ENCODE results near the gene KANSL1. TPM values are rescaled to one million over a fixed set of nuclear protein-coding genes. Genes with fewer than 3 reads are reported as not detected.
"Not testable (repeated sequence)": the region's sequence is repeated elsewhere in the genome, so short reads cannot be mapped to it uniquely, and the experiment has no call there.

The KANSL1 gene
- total RNA-seq, 2 donors from 2014 or later: 137 to 144 TPM

- WGBS, 2 experiments (ENCODE audit: insufficient coverage in 1 of 2, insufficient read length in 1 of 2): 92 to 94% methylated on average over 2 to 6 of the region's 6 CpGs
- H3K36me3 ChIP-seq (ENCODE audit: control insufficient read depth, insufficient read depth, low read length): no peaks in the 10 kb centered on the region
- H3K4me3 ChIP-seq (ENCODE audit: low read length): no peak overlapping the region
- no peak overlapping the region for H3K27ac ChIP-seq (ENCODE audit: low read depth, low read length)
- no peaks in the 10 kb centered on the region for H3K27me3 ChIP-seq (ENCODE audit: control insufficient read depth, insufficient read depth, low read length, poor library complexity, severe bottlenecking)
- Mint-ChIP-seq H3K36me3 (ENCODE audit: low read depth) (peaks cover 2% of the 10 kb centered on the region), H3K9me3 (no peaks in the 10 kb centered on the region), H3K27ac (no peak overlapping the region), H3K4me1 (peaks cover 36% of the 10 kb centered on the region), H3K27me3 (ENCODE audit: insufficient read depth) (no peaks in the 10 kb centered on the region), H3K4me3 (no peak overlapping the region)
- no peaks in the 10 kb centered on the region for H3K9me3 ChIP-seq (ENCODE audit: control insufficient read depth, low read length)
- H3K9ac ChIP-seq (ENCODE audit: extremely low read depth, low read length, poor library complexity, severe bottlenecking): no peak overlapping the region
- TF ChIP-seq, protein P1, sequence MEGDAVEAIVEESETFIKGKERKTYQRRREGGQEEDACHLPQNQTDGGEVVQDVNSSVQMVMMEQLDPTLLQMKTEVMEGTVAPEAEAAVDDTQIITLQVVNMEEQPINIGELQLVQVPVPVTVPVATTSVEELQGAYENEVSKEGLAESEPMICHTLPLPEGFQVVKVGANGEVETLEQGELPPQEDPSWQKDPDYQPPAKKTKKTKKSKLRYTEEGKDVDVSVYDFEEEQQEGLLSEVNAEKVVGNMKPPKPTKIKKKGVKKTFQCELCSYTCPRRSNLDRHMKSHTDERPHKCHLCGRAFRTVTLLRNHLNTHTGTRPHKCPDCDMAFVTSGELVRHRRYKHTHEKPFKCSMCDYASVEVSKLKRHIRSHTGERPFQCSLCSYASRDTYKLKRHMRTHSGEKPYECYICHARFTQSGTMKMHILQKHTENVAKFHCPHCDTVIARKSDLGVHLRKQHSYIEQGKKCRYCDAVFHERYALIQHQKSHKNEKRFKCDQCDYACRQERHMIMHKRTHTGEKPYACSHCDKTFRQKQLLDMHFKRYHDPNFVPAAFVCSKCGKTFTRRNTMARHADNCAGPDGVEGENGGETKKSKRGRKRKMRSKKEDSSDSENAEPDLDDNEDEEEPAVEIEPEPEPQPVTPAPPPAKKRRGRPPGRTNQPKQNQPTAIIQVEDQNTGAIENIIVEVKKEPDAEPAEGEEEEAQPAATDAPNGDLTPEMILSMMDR (conservative IDR thresholded peaks at IDR 0.05): no peak
- DNase-seq: no peak
- H3K4me1 ChIP-seq (ENCODE audit: control insufficient read depth, insufficient read depth, low read length): peaks cover 4% of the 10 kb centered on the region
Observed at GRCh38 chr17:46115699-46116098, 77.5 kb downstream of the KANSL1 start.

DNA sequence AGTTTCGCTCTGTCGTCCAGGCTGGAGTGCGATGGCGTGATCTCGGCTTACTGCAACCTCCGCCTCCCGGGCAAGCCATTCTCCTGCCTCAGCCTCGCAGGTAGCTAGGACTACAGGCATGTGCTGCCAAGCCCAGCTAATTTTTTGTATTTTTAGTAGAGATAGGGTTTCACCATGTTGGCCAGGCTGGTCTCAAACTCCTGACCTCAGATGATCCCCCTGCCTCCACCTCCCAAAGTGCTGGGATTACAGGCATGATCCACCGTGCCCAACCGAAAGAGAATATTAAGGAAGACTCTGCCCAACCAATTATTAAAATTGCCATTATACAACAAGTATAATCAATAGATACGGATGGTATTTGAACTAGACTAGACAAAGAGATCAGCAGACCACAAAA is 82.0 kb downstream of the KANSL1 start:
- H3K9ac ChIP-seq (ENCODE audit: extremely low read depth, low read length, poor library complexity, severe bottlenecking); H3K9me3 ChIP-seq (ENCODE audit: control insufficient read depth, low read length); H3K4me3 Mint-ChIP-seq; H3K27me3 Mint-ChIP-seq (ENCODE audit: insufficient read depth); H3K4me3 ChIP-seq (ENCODE audit: low read length); H3K27me3 ChIP-seq (ENCODE audit: control insufficient read depth, insufficient read depth, low read length, poor library complexity, severe bottlenecking); DNase-seq; H3K27ac Mint-ChIP-seq; H3K9me3 Mint-ChIP-seq; H3K36me3 Mint-ChIP-seq (ENCODE audit: low read depth); H3K4me1 ChIP-seq (ENCODE audit: control insufficient read depth, insufficient read depth, low read length); H3K27ac ChIP-seq (ENCODE audit: low read depth, low read length); H3K36me3 ChIP-seq (ENCODE audit: control insufficient read depth, insufficient read depth, low read length): not testable (repeated sequence)
- 95 to 96% methylated on average over 7 to 11 of the region's 11 CpGs for WGBS, 2 experiments (ENCODE audit: insufficient coverage in 1 of 2, insufficient read length in 1 of 2)
- peaks cover 44% of the 10 kb centered on the region for H3K4me1 Mint-ChIP-seq

DNA sequence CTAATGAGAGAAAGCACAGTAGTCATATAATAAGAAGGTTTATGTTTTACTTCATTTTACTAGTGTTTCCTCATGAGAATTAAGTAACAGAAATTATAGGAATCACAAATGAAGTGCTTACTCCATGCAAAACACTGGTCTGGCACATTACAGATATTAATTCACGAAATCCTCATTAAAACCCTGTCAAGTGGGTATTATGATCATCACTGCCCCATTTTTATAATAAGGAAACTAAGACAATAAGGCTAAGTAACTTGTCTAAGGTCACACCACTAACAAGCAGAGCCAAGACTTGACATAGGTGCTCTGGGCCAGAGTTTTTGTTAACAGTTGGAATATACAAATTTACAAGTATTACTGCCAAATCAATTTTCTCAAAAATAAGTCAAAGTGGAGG is 83.0 kb downstream of the KANSL1 start:
- Mint-ChIP-seq H3K9me3 (no peaks in the 10 kb centered on the region), H3K36me3 (ENCODE audit: low read depth) (peaks cover 5% of the 10 kb centered on the region), H3K27me3 (ENCODE audit: insufficient read depth) (no peaks in the 10 kb centered on the region), H3K4me3 (no peak overlapping the region), H3K27ac (no peak overlapping the region), H3K4me1 (peaks cover 39% of the 10 kb centered on the region)
- Histone ChIP-seq H3K9me3 (ENCODE audit: control insufficient read depth, low read length) (no peaks in the 10 kb centered on the region), H3K9ac (ENCODE audit: extremely low read depth, low read length, poor library complexity, severe bottlenecking) (no peak overlapping the region), H3K4me3 (ENCODE audit: low read length) (no peak overlapping the region), H3K27ac (ENCODE audit: low read depth, low read length) (no peak overlapping the region), H3K36me3 (ENCODE audit: control insufficient read depth, insufficient read depth, low read length) (peaks cover 4% of the 10 kb centered on the region), H3K27me3 (ENCODE audit: control insufficient read depth, insufficient read depth, low read length, poor library complexity, severe bottlenecking) (no peaks in the 10 kb centered on the region), H3K4me1 (ENCODE audit: control insufficient read depth, insufficient read depth, low read length) (peaks cover 6% of the 10 kb centered on the region)
- TF ChIP-seq, protein P1 (conservative IDR thresholded peaks at IDR 0.05): no peak
- WGBS, 2 experiments (ENCODE audit: insufficient coverage in 1 of 2, insufficient read length in 1 of 2): 86 to 100% methylated on average over 1 of the region's 1 CpG
- DNase-seq: no peak

DNA sequence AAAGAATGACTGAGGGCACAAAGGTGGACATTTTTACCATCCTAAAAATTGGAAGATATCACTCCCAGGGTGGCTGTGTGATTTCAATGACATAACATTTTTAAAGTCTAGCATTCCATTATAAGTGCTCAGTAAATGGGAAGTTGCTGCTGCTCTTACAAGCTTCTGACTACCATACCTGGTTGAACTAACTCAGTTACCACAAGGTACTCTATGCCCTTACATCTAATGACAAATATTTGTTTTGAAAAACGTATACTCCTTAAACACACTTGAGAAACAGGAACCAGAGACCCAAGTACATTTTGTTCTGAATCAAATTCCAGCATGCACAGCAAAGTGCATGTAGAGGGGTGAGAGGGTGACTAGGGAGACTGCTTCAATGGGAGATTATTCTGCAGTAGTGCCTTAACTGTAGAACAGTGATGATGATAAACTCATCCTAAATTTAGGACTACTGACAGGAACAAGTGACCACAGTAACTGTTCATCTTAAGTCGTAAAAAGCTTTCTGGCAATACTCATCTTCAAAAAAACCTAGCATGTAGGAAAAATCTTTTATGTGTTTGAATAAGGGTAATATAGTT is 83.5 kb downstream of the KANSL1 start:
- Histone ChIP-seq H3K4me3 (ENCODE audit: low read length) (no peak overlapping the region), H3K36me3 (ENCODE audit: control insufficient read depth, insufficient read depth, low read length) (peaks cover 5% of the 10 kb centered on the region), H3K4me1 (ENCODE audit: control insufficient read depth, insufficient read depth, low read length) (peaks cover 6% of the 10 kb centered on the region), H3K27ac (ENCODE audit: low read depth, low read length) (no peak overlapping the region), H3K9me3 (ENCODE audit: control insufficient read depth, low read length) (no peaks in the 10 kb centered on the region), H3K9ac (ENCODE audit: extremely low read depth, low read length, poor library complexity, severe bottlenecking) (no peak overlapping the region), H3K27me3 (ENCODE audit: control insufficient read depth, insufficient read depth, low read length, poor library complexity, severe bottlenecking) (no peaks in the 10 kb centered on the region)
- H3K4me3 Mint-ChIP-seq: no peak overlapping the region
- peaks cover 39% of the 10 kb centered on the region for H3K4me1 Mint-ChIP-seq
- no peak overlapping the region for H3K27ac Mint-ChIP-seq
- H3K9me3 Mint-ChIP-seq: no peaks in the 10 kb centered on the region
- WGBS, 2 experiments (ENCODE audit: insufficient coverage in 1 of 2, insufficient read length in 1 of 2): 80 to 91% methylated on average over 1 to 2 of the region's 2 CpGs
- no peak for DNase-seq
- no peaks in the 10 kb centered on the region for H3K27me3 Mint-ChIP-seq (ENCODE audit: insufficient read depth)
- TF ChIP-seq, protein P1 (conservative IDR thresholded peaks at IDR 0.05): no peak
- H3K36me3 Mint-ChIP-seq (ENCODE audit: low read depth): peaks cover 5% of the 10 kb centered on the region
